Naive B cell (primary cell): ENCODE results near the gene TMEM169. TPM values are rescaled to one million over a fixed set of nuclear protein-coding genes. Genes with fewer than 3 reads are reported as not detected.

ENCODE experiments used
- ATAC-seq, 2 donors: fragments of 150-1000 bp; cut with Tn5 transposase; 2 replicates each; pipeline ENCODE4 v1.10.0; 2021; ENCODE audit warnings: low read depth in 2 of 2, mild to moderate bottlenecking in 2 of 2, moderate library complexity in 2 of 2
- DNase-seq: peaks from one replicate; pipeline ENCODE4 v3.0.0; 2022
- H3K27ac Mint-ChIP-seq, 6 donors: one replicate each; pipeline ENCODE4 v1.8.0; 2020 to 2022; ENCODE audit warnings: mild to moderate bottlenecking in 6 of 6, mixed read lengths in 6 of 6, moderate library complexity in 5 of 6, inconsistent platforms in 2 of 6
- H3K27me3 Mint-ChIP-seq, 3 donors: one replicate each; pipeline ENCODE4 v1.8.0; 2021 to 2022; ENCODE audit warnings: mixed read lengths in 3 of 3, mild to moderate bottlenecking in 1 of 3
- H3K36me3 Mint-ChIP-seq, 2 donors: one replicate each; pipeline ENCODE4 v1.8.0; 2020 to 2022; ENCODE audit warnings: mixed read lengths in 2 of 2, inconsistent platforms in 1 of 2, mild to moderate bottlenecking in 1 of 2
- H3K4me1 Mint-ChIP-seq, 3 donors: one replicate each; pipeline ENCODE4 v1.8.0; 2020 to 2022; ENCODE audit warnings: mixed read lengths in 3 of 3, inconsistent platforms in 1 of 3, mild to moderate bottlenecking in 1 of 3, moderate library complexity in 1 of 3
- H3K4me3 Mint-ChIP-seq, 8 donors: one replicate each; pipeline ENCODE4 v1.8.0; 2020 to 2022; ENCODE audit warnings: mild to moderate bottlenecking in 8 of 8, mixed read lengths in 8 of 8, moderate library complexity in 8 of 8, inconsistent platforms in 2 of 8
- H3K9me3 Mint-ChIP-seq, 7 donors: one replicate each; pipeline ENCODE4 v1.8.0; 2020 to 2022; ENCODE audit warnings: mixed read lengths in 7 of 7, mild to moderate bottlenecking in 5 of 7, inconsistent platforms in 2 of 7, moderate library complexity in 1 of 7
- polyA plus RNA-seq, 6 donors: library from polyadenylated mRNA; unstranded; fragments of 300-500 nt; fragmentation: Illumina TruSeq; gene quantifications; one replicate each; pipeline ENCODE4 v1.2.3, GENCODE V29; 2021; ENCODE audit warnings: low read depth in 6 of 6

TMEM169 gene
- polyA plus RNA-seq, 6 donors from 2014 or later: 0.38 to 2.5 (median 1.2) TPM; not detected in 1

DNA sequence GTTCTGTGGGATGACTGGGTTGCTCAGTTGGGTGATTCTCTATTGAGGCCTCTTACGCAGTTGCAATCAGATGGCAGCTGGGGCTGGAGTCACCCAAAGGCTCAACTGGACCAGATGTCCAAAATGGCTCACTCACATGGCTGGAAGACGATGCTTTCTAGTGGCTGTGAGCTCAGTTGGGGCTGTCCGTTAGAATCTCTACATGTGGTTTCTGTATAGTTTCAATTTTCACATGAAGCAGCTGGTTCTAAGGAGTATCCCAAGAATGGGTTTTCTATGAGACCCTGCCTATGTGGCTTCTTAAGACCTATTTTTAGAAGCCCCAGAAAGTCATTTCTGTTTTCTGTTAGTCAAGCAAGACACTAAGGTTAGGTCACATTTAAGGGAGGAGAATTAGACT is 31.9 kb downstream of the TMEM169 start:
- H3K36me3 Mint-ChIP-seq: peaks cover 20 to 23% of the 10 kb centered on the region in 2 donors
- peaks cover 47 to 81% (median 74%) of the 10 kb centered on the region in 3 donors for H3K4me1 Mint-ChIP-seq
- H3K9me3 Mint-ChIP-seq: no peaks in the 10 kb centered on the region
- DNase-seq (no peak), ATAC-seq (no peak)
- H3K4me3 Mint-ChIP-seq: peak overlapping the region in 2 of 8 donors; percentile 86 to 98
- H3K27me3 Mint-ChIP-seq: no peaks in the 10 kb centered on the region
- peak overlapping the region in 4 of 6 donors; percentile 11 to 98 (median 60) for H3K27ac Mint-ChIP-seq

DNA sequence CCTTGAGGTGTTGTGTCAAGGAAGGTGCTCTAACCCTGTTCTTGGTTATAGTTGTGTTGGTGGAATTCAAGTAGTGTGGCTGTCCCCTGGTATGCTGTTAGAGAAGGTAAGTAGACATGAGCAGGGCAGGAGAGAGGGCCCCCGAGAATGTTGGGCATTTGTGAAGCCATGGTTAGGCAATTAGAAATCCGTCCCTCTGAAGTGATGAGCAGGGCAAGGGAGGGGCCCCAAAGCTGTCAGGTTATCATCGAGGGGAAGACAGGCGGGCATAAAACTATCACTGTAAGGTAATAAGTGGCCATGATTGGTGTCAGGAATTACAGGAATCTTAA is 32.6 kb downstream of the TMEM169 start:
- DNase-seq: no peak
- Mint-ChIP-seq H3K9me3 (no peaks in the 10 kb centered on the region), H3K4me3 (peak overlapping the region in 6 of 8 donors; percentile 20 to 96 (median 92)), H3K36me3 (peaks cover 23 to 25% of the 10 kb centered on the region in 2 donors), H3K4me1 (peaks cover 39 to 74% (median 70%) of the 10 kb centered on the region in 3 donors), H3K27ac (peak overlapping the region; percentile 97 to 99 (median 98)), H3K27me3 (no peaks in the 10 kb centered on the region)
- peak in 1 of 2 donors; percentile 4 for ATAC-seq

DNA sequence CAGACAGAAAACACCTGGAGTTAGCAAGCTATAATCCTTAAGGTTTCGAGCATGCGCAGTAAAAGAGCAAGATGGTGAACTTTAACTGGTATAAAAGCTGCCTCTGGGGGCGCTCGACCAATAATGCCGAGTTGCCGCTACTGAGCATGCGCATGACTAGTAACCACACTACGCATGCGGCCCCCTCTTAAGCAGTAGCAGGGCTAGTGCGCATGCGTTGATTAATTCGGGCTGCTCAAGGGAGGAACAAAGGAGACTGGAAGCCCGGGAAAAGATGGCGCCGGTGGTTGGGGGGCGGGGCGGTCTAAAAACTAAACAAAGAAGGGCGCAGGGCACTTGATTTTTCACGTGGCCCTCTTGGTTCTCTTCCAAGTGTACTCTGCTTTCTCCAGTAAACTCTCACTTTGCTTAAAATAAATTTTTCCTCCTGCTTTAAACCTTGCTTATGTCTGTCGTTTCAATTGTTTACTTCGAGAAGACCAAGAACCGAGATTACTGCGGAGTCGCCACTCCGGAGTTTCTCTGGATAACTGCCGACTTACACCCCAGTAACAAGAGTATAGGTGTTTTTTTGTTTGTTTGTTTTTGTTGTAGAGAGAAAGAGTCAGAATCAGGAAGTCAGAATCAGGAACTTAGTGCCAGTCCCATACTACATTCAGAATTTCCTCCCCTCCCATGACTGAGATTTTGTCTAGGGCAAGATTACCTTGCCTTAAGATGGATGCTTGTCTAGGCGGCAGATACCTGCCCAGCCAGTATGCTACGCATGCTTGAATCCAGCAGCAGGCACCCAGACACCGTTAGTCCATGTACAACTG is 33.2 kb downstream of the TMEM169 start:
- Mint-ChIP-seq H3K4me3 (peak overlapping the region; percentile 86 to 97 (median 94)), H3K27ac (peak overlapping the region; percentile 97 to 99 (median 98)), H3K4me1 (peaks cover 38 to 69% (median 68%) of the 10 kb centered on the region in 3 donors), H3K27me3 (no peaks in the 10 kb centered on the region), H3K9me3 (no peaks in the 10 kb centered on the region), H3K36me3 (peaks cover 23 to 28% of the 10 kb centered on the region in 2 donors)
- DNase-seq (peak; percentile 95), ATAC-seq (peak; percentile 87 to 89)

DNA sequence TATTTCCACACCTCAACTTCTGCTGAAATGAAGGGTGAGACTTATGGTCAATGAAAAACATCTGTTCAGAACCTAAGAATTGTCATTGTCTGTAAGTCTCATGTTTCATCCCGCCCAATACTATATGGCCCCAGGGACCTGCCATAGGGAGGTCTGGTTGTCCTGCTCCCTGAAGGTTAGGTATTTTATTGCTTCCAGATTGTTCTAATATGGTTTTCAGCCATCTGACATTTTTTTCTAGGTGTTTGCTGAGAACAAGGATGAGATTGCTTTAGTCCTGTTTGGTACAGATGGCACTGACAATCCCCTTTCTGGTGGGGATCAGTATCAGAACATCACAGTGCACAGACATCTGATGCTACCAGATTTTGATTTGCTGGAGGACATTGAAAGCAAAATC is 34.7 kb downstream of the TMEM169 start:
- peaks cover 28 to 35% of the 10 kb centered on the region in 2 donors for H3K36me3 Mint-ChIP-seq
- H3K9me3 Mint-ChIP-seq: no peaks in the 10 kb centered on the region
- H3K4me3 Mint-ChIP-seq: peak overlapping the region in 6 of 8 donors; percentile 26 to 95 (median 54)
- H3K4me1 Mint-ChIP-seq: peaks cover 37 to 60% (median 55%) of the 10 kb centered on the region in 3 donors
- ATAC-seq (no peak), DNase-seq (no peak)
- H3K27me3 Mint-ChIP-seq: no peaks in the 10 kb centered on the region
- peak overlapping the region in 2 of 6 donors; percentile 34 to 98 for H3K27ac Mint-ChIP-seq

DNA sequence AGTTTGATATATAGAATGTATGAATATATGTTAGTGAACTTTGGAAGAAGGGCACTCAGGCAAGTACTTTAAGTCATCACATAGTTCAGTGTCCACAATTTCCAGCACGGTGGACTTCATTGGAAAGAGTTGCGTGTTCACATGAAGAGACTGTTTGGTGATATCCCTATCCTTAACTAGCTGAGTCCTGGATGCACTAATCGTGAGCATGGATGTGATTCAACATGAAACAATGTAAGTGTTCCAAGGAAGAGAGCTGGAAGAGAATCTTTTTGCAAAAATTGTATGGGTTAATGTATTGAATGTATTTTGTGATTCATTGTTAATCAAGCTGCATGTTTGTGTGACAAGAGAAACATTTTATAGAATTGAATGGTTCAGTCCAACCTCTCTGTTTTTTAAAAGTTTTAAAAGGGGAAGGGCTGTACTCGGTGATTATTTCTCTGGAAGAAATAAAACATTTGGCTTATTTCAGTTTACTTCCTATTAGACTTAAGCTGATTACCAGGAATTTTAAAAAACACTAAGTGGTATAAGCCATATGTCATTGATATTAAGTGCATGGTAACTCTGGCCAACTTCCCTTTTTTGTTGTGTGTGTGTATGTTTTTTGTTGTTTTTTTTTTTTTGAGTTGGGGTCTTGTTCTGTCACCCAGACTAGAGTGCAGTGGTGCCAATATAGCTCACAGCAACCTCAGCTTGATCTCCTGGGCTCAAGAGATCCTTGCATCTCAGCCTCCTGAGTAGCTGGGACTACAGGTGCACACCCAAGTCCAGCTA is 36.0 kb downstream of the TMEM169 start:
- H3K27ac Mint-ChIP-seq: peak overlapping the region in 1 of 6 donors; percentile 34
- DNase-seq (no peak), ATAC-seq (no peak)
- no peak overlapping the region for H3K4me3 Mint-ChIP-seq
- H3K27me3 Mint-ChIP-seq: no peaks in the 10 kb centered on the region
- peaks cover 26 to 44% of the 10 kb centered on the region in 2 donors for H3K36me3 Mint-ChIP-seq
- peaks cover 34 to 47% (median 45%) of the 10 kb centered on the region in 3 donors for H3K4me1 Mint-ChIP-seq
- H3K9me3 Mint-ChIP-seq: no peaks in the 10 kb centered on the region

DNA sequence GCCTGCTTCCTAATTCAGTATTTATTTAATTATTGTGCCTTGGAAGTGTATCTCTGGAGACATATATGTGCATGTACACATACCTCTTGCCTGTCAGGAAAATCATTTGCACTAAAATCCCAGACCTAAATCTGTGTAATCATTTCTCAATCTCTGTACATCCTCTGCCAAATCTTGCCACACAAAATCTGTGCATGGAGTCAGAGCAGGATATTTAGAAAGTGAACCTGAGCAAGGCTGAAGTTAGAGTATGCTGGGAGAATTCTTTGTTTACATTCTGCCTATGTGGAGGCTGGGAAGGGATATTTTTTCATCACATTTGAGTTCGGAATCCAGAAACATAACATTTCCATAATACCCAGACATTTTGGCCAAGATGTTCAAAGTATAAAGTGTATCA is 36.8 kb downstream of the TMEM169 start:
- DNase-seq: no peak
- ATAC-seq: no peak
- Mint-ChIP-seq H3K27me3 (no peaks in the 10 kb centered on the region), H3K4me1 (peaks cover 34 to 41% (median 38%) of the 10 kb centered on the region in 3 donors), H3K4me3 (no peak overlapping the region), H3K36me3 (peaks cover 25 to 44% of the 10 kb centered on the region in 2 donors), H3K27ac (peak overlapping the region in 1 of 6 donors; percentile 81), H3K9me3 (no peaks in the 10 kb centered on the region)

DNA sequence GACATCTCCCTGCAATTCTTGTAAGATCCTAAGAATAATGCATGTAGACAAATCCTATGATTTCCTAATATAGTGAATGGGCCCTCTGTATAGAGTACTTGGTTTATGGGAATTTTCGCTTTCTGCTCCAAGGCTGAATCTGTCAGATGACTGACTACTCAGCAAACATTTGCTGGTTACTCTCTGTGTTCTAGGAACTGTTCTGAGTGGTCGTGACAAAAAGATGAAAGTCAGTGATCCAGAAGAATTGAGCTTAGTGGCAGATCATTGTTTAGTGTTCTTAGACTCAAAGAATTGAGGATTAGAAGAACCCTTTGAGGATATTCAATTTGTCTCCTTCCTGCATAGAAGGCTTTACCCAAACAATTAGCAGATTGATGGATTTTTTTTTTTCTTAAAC is 37.4 kb downstream of the TMEM169 start:
- Mint-ChIP-seq H3K36me3 (peaks cover 18 to 39% of the 10 kb centered on the region in 2 donors), H3K27ac (no peak overlapping the region), H3K4me1 (peaks cover 28 to 34% (median 31%) of the 10 kb centered on the region in 3 donors), H3K4me3 (no peak overlapping the region), H3K27me3 (no peaks in the 10 kb centered on the region), H3K9me3 (no peaks in the 10 kb centered on the region)
- ATAC-seq: no peak
- DNase-seq: no peak

DNA sequence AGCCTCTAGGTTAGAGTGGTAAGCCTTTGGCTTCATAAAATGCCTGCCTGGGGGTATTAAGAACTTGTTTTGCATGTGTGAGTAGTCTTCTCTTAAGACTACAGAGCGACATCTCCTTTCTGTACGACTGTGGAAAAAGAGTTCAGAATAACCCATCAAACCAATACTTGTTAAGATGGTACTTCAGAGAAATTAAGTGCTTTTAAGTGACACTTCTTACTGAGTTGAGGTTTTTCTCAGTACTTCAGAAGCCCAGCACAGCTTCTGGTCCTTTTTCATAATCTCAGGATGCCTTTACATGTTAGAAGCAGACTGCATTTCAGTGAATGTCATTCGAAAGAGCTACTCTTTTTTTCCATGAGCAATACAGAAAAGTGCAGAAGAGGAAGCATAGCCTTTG is 38.3 kb downstream of the TMEM169 start:
- no peak for ATAC-seq
- no peaks in the 10 kb centered on the region for H3K9me3 Mint-ChIP-seq
- DNase-seq: no peak
- H3K4me3 Mint-ChIP-seq: no peak overlapping the region
- H3K36me3 Mint-ChIP-seq: peaks cover 12 to 37% of the 10 kb centered on the region in 2 donors
- peaks cover 23 to 26% (median 25%) of the 10 kb centered on the region in 3 donors for H3K4me1 Mint-ChIP-seq
- H3K27me3 Mint-ChIP-seq: no peaks in the 10 kb centered on the region
- no peak overlapping the region for H3K27ac Mint-ChIP-seq

DNA sequence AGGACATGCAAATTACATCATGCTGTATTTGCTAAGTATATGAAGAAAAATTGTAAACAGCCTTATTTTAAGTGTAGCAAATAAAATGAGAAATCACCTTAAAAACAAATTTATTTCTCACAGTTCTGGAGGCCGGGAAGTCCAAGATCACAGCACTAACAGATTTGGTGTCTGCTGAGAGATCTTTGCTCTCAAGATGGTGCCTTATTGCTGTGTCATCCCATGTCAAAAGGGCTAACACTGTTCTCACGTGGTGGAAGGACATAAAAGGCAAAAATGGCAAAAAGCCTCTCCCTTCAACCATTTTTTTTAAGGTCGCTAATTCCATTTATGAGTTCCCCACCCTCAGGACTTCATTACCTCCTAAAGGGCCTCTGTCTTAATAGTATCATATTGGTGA is 39.5 kb downstream of the TMEM169 start:
- Mint-ChIP-seq H3K27ac (peak overlapping the region in 2 of 6 donors; percentile 47 to 88), H3K36me3 (peaks cover 12 to 37% of the 10 kb centered on the region in 2 donors), H3K4me3 (no peak overlapping the region), H3K9me3 (no peaks in the 10 kb centered on the region), H3K4me1 (peaks cover 12 to 18% (median 18%) of the 10 kb centered on the region in 3 donors), H3K27me3 (no peaks in the 10 kb centered on the region)
- DNase-seq (no peak), ATAC-seq (no peak)

DNA sequence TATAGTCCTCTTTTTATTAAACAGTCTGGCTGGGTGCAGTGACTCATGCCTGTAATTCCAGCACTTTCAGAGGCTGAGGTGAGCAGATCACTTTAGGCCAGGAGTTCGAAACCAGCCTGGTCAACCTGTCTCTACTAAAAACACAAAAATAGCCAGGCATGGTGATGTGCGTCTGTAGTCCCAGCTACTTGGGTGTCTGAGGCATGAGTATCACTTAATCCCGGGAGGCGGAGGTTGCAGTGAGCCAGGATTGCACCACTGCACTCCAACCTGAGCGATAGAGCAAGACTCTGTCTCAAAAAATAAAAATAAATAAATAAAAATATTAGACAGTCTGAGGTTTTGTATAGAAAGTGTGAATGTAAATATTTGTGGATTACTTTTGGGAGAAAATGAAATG is 45.2 kb downstream of the TMEM169 start:
- Mint-ChIP-seq H3K4me3 (no peak overlapping the region), H3K27me3 (no peaks in the 10 kb centered on the region), H3K4me1 (peaks cover 7 to 18% (median 9%) of the 10 kb centered on the region in 3 donors), H3K9me3 (no peaks in the 10 kb centered on the region), H3K36me3 (peaks cover 22 to 34% of the 10 kb centered on the region in 2 donors), H3K27ac (peak overlapping the region in 1 of 6 donors; percentile 66)
- ATAC-seq (no peak), DNase-seq (no peak)

DNA sequence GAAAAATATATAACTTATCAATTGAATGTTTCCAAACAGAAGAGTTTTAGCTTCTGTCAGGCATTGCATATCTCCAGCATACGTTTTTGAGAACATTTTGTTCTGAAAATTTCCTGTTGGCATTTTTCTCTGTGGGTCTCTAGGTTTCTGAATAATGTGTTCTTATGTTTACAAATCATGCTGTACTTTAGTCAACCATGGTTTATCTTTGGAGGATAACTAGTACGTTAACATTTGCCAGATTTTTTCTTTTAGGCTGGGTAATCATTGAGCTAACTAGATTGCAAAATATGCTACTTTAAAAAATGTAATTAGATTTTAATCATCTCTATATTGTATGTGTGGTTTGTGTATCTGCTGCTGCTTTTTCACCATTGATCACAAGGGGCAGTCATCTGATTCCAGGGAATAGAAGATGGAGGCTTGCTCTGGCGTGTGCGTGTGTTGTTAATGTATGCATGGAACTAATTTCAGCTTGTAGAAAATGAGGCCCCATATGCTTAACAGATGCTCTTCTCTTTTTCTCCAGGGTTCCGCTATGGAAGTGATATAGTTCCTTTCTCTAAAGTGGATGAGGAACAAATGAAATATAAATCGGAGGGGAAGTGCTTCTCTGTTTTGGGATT is 48.7 kb downstream of the TMEM169 start:
- peaks cover 11 to 18% (median 12%) of the 10 kb centered on the region in 3 donors for H3K4me1 Mint-ChIP-seq
- no peak overlapping the region for H3K27ac Mint-ChIP-seq
- ATAC-seq (no peak), DNase-seq (no peak)
- peaks cover 48 to 49% of the 10 kb centered on the region in 2 donors for H3K36me3 Mint-ChIP-seq
- H3K27me3 Mint-ChIP-seq: no peaks in the 10 kb centered on the region
- no peak overlapping the region for H3K4me3 Mint-ChIP-seq
- H3K9me3 Mint-ChIP-seq: no peaks in the 10 kb centered on the region

DNA sequence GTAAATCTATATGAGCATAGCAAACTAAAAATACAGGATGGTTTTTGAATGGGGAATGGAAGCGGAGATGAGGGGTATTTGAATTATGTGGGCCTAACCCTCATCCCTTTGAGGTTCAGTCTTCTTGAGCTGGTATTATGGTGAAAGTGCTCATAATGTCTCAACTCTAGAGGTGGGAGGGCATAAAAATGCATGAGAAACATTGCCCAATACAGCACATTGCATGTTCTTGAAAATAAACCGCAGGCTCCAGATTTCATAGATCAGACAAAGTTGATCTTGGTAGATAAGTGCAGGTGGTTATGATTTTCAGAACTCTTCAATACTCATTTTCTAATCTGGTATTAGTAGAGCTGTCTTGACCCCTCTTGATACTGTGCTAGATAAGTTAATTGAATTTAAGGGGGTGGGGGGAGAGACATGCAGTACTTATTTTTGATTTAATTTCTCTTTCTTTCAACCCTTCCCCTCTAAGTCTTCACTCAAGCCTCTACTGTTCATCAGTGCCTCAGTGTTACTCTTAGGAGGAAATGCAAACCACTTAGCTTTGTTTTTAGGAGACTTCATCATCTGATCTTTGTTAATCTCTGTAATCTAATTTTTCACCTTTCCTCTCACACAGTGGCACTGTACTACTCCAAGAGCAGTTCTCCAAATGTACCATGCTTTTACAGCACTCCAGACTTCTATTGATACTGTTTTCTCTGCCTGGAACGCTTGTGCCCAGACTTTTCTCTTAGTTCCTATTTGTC is 49.6 kb downstream of the TMEM169 start:
- ATAC-seq (no peak), DNase-seq (no peak)
- Mint-ChIP-seq H3K36me3 (peaks cover 48 to 58% of the 10 kb centered on the region in 2 donors), H3K27ac (peak overlapping the region in 2 of 6 donors; percentile 37 to 78), H3K4me1 (peaks cover 11 to 18% (median 12%) of the 10 kb centered on the region in 3 donors), H3K27me3 (no peaks in the 10 kb centered on the region), H3K4me3 (no peak overlapping the region), H3K9me3 (no peaks in the 10 kb centered on the region)
